A673 (cell line): Measurements from ENCODE around the gene KREMEN1.

Source experiments
- CTCF ChIP-seq: fragments of 300-800, 200-600 bp; sonication (generic); conservative IDR thresholded peaks from 2 replicates; pipeline ENCODE4 v1.5.1; 2017; ENCODE audit warnings: low read depth, mild to moderate bottlenecking, antibody characterized with exemption, low read length, moderate library complexity, mixed read lengths
- EZH2 ChIP-seq: fragments of 200-600 bp; sonication (generic); IDR thresholded peaks from 2 replicates; pipeline ENCODE4 v1.6.1; 2017; ENCODE audit warnings: borderline replicate concordance, low read depth, mild to moderate bottlenecking, mixed read lengths, antibody characterized with exemption, low read length; ENCODE audit not compliant: poor library complexity, severe bottlenecking

GRCh38 chr22:29143941-29144785 is 71.3 kb downstream of the KREMEN1 start:
- TF ChIP-seq CTCF = no peak
- no peak for TF ChIP-seq EZH2
